BLaER1 treated with 17β-estradiol and CSF1 and Interleukin-3, amounts not matched to agents 10 nM and 100 nM (cell line): Measurements from ENCODE around the gene MYLIP.

Experiments
- H3K27ac ChIP-seq, 11 experiments: shearing (Covaris generic); formaldehyde crosslinking; 2 replicates each; pipeline ENCODE4 v1.8.1; 2022
- H3K27me3 ChIP-seq, 11 experiments: shearing (Covaris generic); formaldehyde crosslinking; 2 replicates each; pipeline ENCODE4 v1.8.1; 2022
- H3K36me3 ChIP-seq, 11 experiments: shearing (Covaris generic); formaldehyde crosslinking; 2 replicates each; pipeline ENCODE4 v1.8.1; 2022
- H3K4me1 ChIP-seq, 10 experiments: shearing (Covaris generic); formaldehyde crosslinking; 2 replicates each; pipeline ENCODE4 v1.8.1; 2022
- H3K4me2 ChIP-seq, 11 experiments: shearing (Covaris generic); formaldehyde crosslinking; 2 replicates each; pipeline ENCODE4 v1.8.1; 2022
- H3K4me3 ChIP-seq, 10 experiments: shearing (Covaris generic); formaldehyde crosslinking; 2 replicates each; pipeline ENCODE4 v1.8.1; 2022
- H3K9ac ChIP-seq, 11 experiments: shearing (Covaris generic); formaldehyde crosslinking; 2 replicates each; pipeline ENCODE4 v1.8.1; 2022
- H3K9me3 ChIP-seq, 11 experiments: shearing (Covaris generic); formaldehyde crosslinking; replicated peaks in 1 of 11; 2 replicates each; pipeline ENCODE4 v1.8.1; 2022
- H4K20me1 ChIP-seq, 11 experiments: shearing (Covaris generic); formaldehyde crosslinking; 2 replicates each; pipeline ENCODE4 v1.8.1; 2022
- Cebpa-rat ChIP-seq, 11 experiments: shearing (Covaris generic); IDR thresholded peaks; 2 replicates each; pipeline ENCODE4 v1.8.1; 2022

MYLIP gene

GRCh38 chr6:16128759-16129622 is at the start of gene MYLIP:
TSS of gene MYLIP (plus strand) at chr6:16129086. CDS start at chr6:16129323, 237 bp downstream.
- peak within 1 kb of the TSS; percentile 95 to 100 (median 99) for H3K9ac ChIP-seq

GRCh38 chr6:16079354-16079753 is 49.5 kb upstream of the MYLIP start:
- Histone ChIP-seq H3K4me3 (no peak overlapping the region), H3K27me3 (no peaks in the 10 kb centered on the region), H3K27ac (no peak overlapping the region), H3K4me1 (peaks cover 0 to 7% (median 0%) of the 10 kb centered on the region in 10 experiments; a peak in 2 of 20 replicates), H4K20me1 (no peaks in the 10 kb centered on the region), H3K9me3 (no peaks in the 10 kb centered on the region), H3K9ac (no peak overlapping the region), H3K4me2 (no peak overlapping the region), H3K36me3 (no peaks in the 10 kb centered on the region)
- no peak for TF ChIP-seq Cebpa-rat (IDR thresholded peaks at IDR 0.05)

More at GRCh38 chr6:16128759-16129622, at the start of gene MYLIP:
- Histone ChIP-seq H3K9me3 (no peaks in the 10 kb centered on the region), H3K27me3 (no peaks in the 10 kb centered on the region), H3K4me1 (peaks cover 16 to 31% (median 28%) of the 10 kb centered on the region in 10 experiments), H3K4me2 (peak within 1 kb of the TSS; percentile 78 to 96 (median 86)), H4K20me1 (peaks cover 43 to 50% (median 48%) of the 10 kb centered on the region in 11 experiments; a peak in 21 of 22 replicates), H3K27ac (peak within 1 kb of the TSS; percentile 92 to 99 (median 97)), H3K36me3 (peaks cover 12 to 39% (median 28%) of the 10 kb centered on the region in 11 experiments; a peak in 21 of 22 replicates), H3K4me3 (peak within 1 kb of the TSS; percentile 93 to 100 (median 97))
- TF ChIP-seq Cebpa-rat (IDR thresholded peaks at IDR 0.05) = no peak

- no peak overlapping the region for H3K4me2 ChIP-seq
Measured at GRCh38 chr6:16080204-16080603, 48.7 kb upstream of the MYLIP start.

GRCh38 chr6:16081326-16081725 is 47.6 kb upstream of the MYLIP start:
- no peaks in the 10 kb centered on the region for H3K9me3 ChIP-seq
- H3K4me2 ChIP-seq = no peak overlapping the region
- no peaks in the 10 kb centered on the region for H3K27me3 ChIP-seq
- H3K27ac ChIP-seq = no peak overlapping the region
- H4K20me1 ChIP-seq = no peaks in the 10 kb centered on the region
- TF ChIP-seq Cebpa-rat (IDR thresholded peaks at IDR 0.05) = no peak
- peaks cover 0 to 7% (median 0%) of the 10 kb centered on the region in 10 experiments; a peak in 3 of 20 replicates for H3K4me1 ChIP-seq
- no peak overlapping the region for H3K9ac ChIP-seq
- no peaks in the 10 kb centered on the region for H3K36me3 ChIP-seq
- no peak overlapping the region for H3K4me3 ChIP-seq

More at GRCh38 chr6:16080204-16080603, 48.7 kb upstream of the MYLIP start:
- Histone ChIP-seq H3K27ac (no peak overlapping the region), H3K36me3 (no peaks in the 10 kb centered on the region), H4K20me1 (no peaks in the 10 kb centered on the region), H3K27me3 (no peaks in the 10 kb centered on the region), H3K4me1 (peaks cover 0 to 7% (median 0%) of the 10 kb centered on the region in 10 experiments; a peak in 2 of 20 replicates), H3K9ac (no peak overlapping the region), H3K4me3 (no peak overlapping the region), H3K9me3 (no peaks in the 10 kb centered on the region)
- TF ChIP-seq Cebpa-rat (IDR thresholded peaks at IDR 0.05) = no peak

GRCh38 chr6:16082361-16082760 is 46.5 kb upstream of the MYLIP start:
- TF ChIP-seq Cebpa-rat (IDR thresholded peaks at IDR 0.05) = no peak

GRCh38 chr6:16086965-16087364 is 41.9 kb upstream of the MYLIP start:
- TF ChIP-seq Cebpa-rat (IDR thresholded peaks at IDR 0.05) = no peak
- Histone ChIP-seq H3K9ac (no peak overlapping the region), H3K4me3 (no peak overlapping the region), H3K36me3 (no peaks in the 10 kb centered on the region), H3K27ac (no peak overlapping the region), H3K4me2 (no peak overlapping the region), H4K20me1 (no peaks in the 10 kb centered on the region), H3K9me3 (no peaks in the 10 kb centered on the region), H3K27me3 (no peaks in the 10 kb centered on the region), H3K4me1 (peaks cover 1 to 7% (median 2%) of the 10 kb centered on the region in 10 experiments)

More at GRCh38 chr6:16082361-16082760, 46.5 kb upstream of the MYLIP start:
- no peaks in the 10 kb centered on the region for H3K36me3 ChIP-seq
- H3K4me1 ChIP-seq = peaks cover 0 to 7% (median 0%) of the 10 kb centered on the region in 10 experiments; a peak in 3 of 20 replicates
- H3K4me2 ChIP-seq = no peak overlapping the region
- no peak overlapping the region for H3K27ac ChIP-seq
- no peaks in the 10 kb centered on the region for H3K9me3 ChIP-seq
- H3K9ac ChIP-seq = no peak overlapping the region
- H3K27me3 ChIP-seq = no peaks in the 10 kb centered on the region
- H3K4me3 ChIP-seq = no peak overlapping the region
- H4K20me1 ChIP-seq = no peaks in the 10 kb centered on the region

GRCh38 chr6:16087386-16087785 is 41.5 kb upstream of the MYLIP start:
- Histone ChIP-seq H3K4me1 (peaks cover 5 to 11% (median 7%) of the 10 kb centered on the region in 10 experiments), H3K9me3 (no peaks in the 10 kb centered on the region), H3K27ac (no peak overlapping the region), H3K27me3 (no peaks in the 10 kb centered on the region), H4K20me1 (no peaks in the 10 kb centered on the region), H3K36me3 (no peaks in the 10 kb centered on the region), H3K9ac (no peak overlapping the region), H3K4me2 (no peak overlapping the region), H3K4me3 (no peak overlapping the region)
- no peak for TF ChIP-seq Cebpa-rat (IDR thresholded peaks at IDR 0.05)

- no peaks in the 10 kb centered on the region for H4K20me1 ChIP-seq
- H3K27ac ChIP-seq = no peak overlapping the region
- no peaks in the 10 kb centered on the region for H3K36me3 ChIP-seq
- H3K4me2 ChIP-seq = no peak overlapping the region
- no peak overlapping the region for H3K4me3 ChIP-seq
- peaks cover 6 to 21% (median 15%) of the 10 kb centered on the region in 10 experiments for H3K4me1 ChIP-seq
- no peaks in the 10 kb centered on the region for H3K27me3 ChIP-seq
- no peaks in the 10 kb centered on the region for H3K9me3 ChIP-seq
- no peak overlapping the region for H3K9ac ChIP-seq
- TF ChIP-seq Cebpa-rat (IDR thresholded peaks at IDR 0.05) = no peak
Measured at GRCh38 chr6:16088409-16088808, 40.5 kb upstream of the MYLIP start.

GRCh38 chr6:16089232-16090062 is 39.4 kb upstream of the MYLIP start:
- no peaks in the 10 kb centered on the region for H3K9me3 ChIP-seq
- H3K4me1 ChIP-seq = peaks cover 7 to 28% (median 16%) of the 10 kb centered on the region in 10 experiments
- no peaks in the 10 kb centered on the region for H3K36me3 ChIP-seq
- H3K4me2 ChIP-seq = no peak overlapping the region
- no peaks in the 10 kb centered on the region for H3K27me3 ChIP-seq
- TF ChIP-seq Cebpa-rat (IDR thresholded peaks at IDR 0.05) = no peak
- H3K27ac ChIP-seq = no peak overlapping the region
- no peaks in the 10 kb centered on the region for H4K20me1 ChIP-seq
- H3K9ac ChIP-seq = no peak overlapping the region
- H3K4me3 ChIP-seq = no peak overlapping the region
